Psoas muscle (tissue), 8 donors: ENCODE results near the gene CHKA. TPM values are rescaled to one million over a fixed set of nuclear protein-coding genes. Genes with fewer than 3 reads are reported as not detected.

Source experiments
- ATAC-seq, 4 donors: fragments of 200-7000 bp; cut with Tn5 transposase; one replicate each; pipeline ENCODE4 v1.9.1; 2020; ENCODE audit warnings: moderate library complexity in 3 of 4, mild to moderate bottlenecking in 2 of 4
- DNase-seq, 2 donors: peaks; one replicate each; pipeline ENCODE4 v3.0.0-alpha.2; 2020
- H3K27ac ChIP-seq: fragments of 200-600 bp; one replicate; pipeline ENCODE4 v1.8.0; 2022
- H3K27me3 ChIP-seq, 3 donors: fragments of 200-600 bp in 1 of 3; one replicate each; pipeline versions ENCODE4 v1.6.1 to v1.8.0; 2013 to 2022; ENCODE audit warnings: low read length in 2 of 3, mild to moderate bottlenecking in 2 of 3, moderate library complexity in 1 of 3; ENCODE audit not compliant: insufficient read depth in 3 of 3
- H3K36me3 ChIP-seq, 2 donors: fragments of 200-600 bp in 1 of 2; one replicate each; pipeline versions ENCODE4 v1.6.1 to v1.8.0; 2013 to 2022; ENCODE audit warnings: low read depth in 1 of 2, mild to moderate bottlenecking in 1 of 2, moderate library complexity in 1 of 2; ENCODE audit not compliant: insufficient read depth in 1 of 2
- H3K4me1 ChIP-seq: fragments of 200-600 bp; one replicate; pipeline ENCODE4 v1.8.0; 2022
- H3K4me3 ChIP-seq: fragments of 200-600 bp; one replicate; pipeline ENCODE4 v1.8.0; 2022; ENCODE audit warnings: mild to moderate bottlenecking
- H3K9me3 ChIP-seq: fragments of 200-600 bp; one replicate; pipeline ENCODE4 v1.8.0; 2022
- WGBS, 3 donors: extraction: QIAGEN DNeasy Blood & Tissue Kit; methylation state at CpG; one replicate each; pipeline versions ENCODE4 v1.1.6 to v1.1.7; 2013; 5-methylcytosine and 5-hydroxymethylcytosine counted together
- intact Hi-C, 2 donors: fragments of 100-400 bp; cut with DNase I; formaldehyde crosslinking; loops; one replicate each; pipeline versions ENCODE4 v1.11.0 to v1.14.2; 2022
- polyA plus RNA-seq, 3 donors: library from polyadenylated mRNA; stranded (reverse); fragments of 200-250 nt; gene quantifications; one replicate each; pipeline ENCODE4 v1.2.3, GENCODE V29; 2013
- total RNA-seq, 4 donors: library from RNA; stranded (reverse); fragmentation: NEBNext Ultra II Directional in 2 of 4; extraction: Animal tissue kit (Norgen Biotek cat#: 25700) in 2 of 4; gene quantifications; one replicate each; pipeline versions ENCODE4 v1.2.1 to v1.2.4, GENCODE V29; 2021 to 2023
- TF ChIP-seq, protein P1 (sequence below): fragments of 200-600 bp; IDR thresholded peaks from one replicate; pipeline ENCODE4 v1.8.0; 2022; ENCODE audit warnings: antibody characterized with exemption
- donor health status: healthy with polysubstance abuse.
- donor health status: DM: no; HTN: no; CAD: no; lungs with moderate emphysema.
- donor health status: Bipolar disorder and iron deficiency.
- donor health status: healthy.
- donor health status: DM: yes; HTN: yes; CAD: no.
- donor health status: DM: no; HTN: no; CAD: no.
- donor health status: DM: no; HTN: no; CAD: no.
- donor health status: DM: yes; HTN: yes; CAD: no.

Gene CHKA
- total and polyA plus RNA-seq, 7 donors = 3.6 to 11.2 (median 6.2) TPM

DNA sequence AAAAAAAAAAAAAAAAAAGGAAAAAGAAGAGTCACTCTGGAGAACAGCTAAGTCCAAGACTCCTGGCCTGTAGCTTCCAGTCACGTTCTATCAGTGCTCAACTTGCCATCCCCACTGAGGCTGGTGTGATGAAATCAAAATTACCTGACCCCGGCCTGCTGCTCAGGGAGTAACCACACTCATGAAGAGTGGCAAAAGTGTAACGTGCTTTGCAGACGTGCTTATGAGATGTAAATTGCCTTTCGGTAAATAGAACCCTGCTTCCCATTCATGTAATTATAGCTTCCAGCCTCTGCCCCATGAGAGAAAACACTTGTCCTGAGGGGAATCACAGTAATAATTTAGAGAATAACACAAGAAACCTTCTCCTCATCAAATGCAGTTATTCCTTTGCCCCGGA lies 28.2 kb upstream of the CHKA start:
- TF ChIP-seq, protein P1, sequence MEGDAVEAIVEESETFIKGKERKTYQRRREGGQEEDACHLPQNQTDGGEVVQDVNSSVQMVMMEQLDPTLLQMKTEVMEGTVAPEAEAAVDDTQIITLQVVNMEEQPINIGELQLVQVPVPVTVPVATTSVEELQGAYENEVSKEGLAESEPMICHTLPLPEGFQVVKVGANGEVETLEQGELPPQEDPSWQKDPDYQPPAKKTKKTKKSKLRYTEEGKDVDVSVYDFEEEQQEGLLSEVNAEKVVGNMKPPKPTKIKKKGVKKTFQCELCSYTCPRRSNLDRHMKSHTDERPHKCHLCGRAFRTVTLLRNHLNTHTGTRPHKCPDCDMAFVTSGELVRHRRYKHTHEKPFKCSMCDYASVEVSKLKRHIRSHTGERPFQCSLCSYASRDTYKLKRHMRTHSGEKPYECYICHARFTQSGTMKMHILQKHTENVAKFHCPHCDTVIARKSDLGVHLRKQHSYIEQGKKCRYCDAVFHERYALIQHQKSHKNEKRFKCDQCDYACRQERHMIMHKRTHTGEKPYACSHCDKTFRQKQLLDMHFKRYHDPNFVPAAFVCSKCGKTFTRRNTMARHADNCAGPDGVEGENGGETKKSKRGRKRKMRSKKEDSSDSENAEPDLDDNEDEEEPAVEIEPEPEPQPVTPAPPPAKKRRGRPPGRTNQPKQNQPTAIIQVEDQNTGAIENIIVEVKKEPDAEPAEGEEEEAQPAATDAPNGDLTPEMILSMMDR = no peak
- DNase-seq (no peak), ATAC-seq (peak in 1 of 4 donors; percentile 23)
- Histone ChIP-seq H3K4me1 (peaks cover 14% of the 10 kb centered on the region), H3K27ac (no peak overlapping the region), H3K9me3 (no peaks in the 10 kb centered on the region), H3K27me3 (no peaks in the 10 kb centered on the region), H3K4me3 (no peak overlapping the region), H3K36me3 (no peaks in the 10 kb centered on the region)
- WGBS, 3 donors = 87 to 88% (median 87%) methylated on average over 6 of the region's 6 CpGs
- intact Hi-C loops = no loop called here

DNA sequence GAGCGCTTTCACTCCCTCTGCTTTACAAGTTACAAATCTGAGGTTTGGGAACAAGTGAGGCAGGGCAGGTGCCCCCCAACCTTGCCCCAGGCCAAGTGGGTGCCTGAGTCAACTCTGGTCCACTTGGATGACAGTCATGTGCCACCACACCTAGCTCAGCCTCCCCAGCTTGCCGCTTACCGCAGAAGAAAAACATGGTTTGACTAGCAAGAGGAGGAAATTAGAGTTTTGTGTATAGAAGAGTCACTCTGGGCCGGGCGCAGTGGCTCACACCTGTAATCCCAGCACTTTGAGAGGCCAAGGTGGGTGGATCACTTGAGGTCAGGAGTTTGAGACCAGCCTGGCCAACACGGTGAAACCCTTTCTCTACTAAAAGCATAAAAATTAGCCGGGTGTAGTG lies 27.7 kb upstream of the CHKA start:
- H3K4me1 ChIP-seq = peaks cover 14% of the 10 kb centered on the region
- H3K4me3 ChIP-seq = no peak overlapping the region
- TF ChIP-seq, protein P1 = no peak
- no peaks in the 10 kb centered on the region for H3K9me3 ChIP-seq
- 93 to 96% (median 94%) methylated on average over 7 of the region's 7 CpGs for WGBS, 3 donors
- H3K36me3 ChIP-seq = no peaks in the 10 kb centered on the region
- intact Hi-C loops = no loop called here
- DNase-seq = no peak
- no peaks in the 10 kb centered on the region for H3K27me3 ChIP-seq
- ATAC-seq = no peak
- no peak overlapping the region for H3K27ac ChIP-seq

DNA sequence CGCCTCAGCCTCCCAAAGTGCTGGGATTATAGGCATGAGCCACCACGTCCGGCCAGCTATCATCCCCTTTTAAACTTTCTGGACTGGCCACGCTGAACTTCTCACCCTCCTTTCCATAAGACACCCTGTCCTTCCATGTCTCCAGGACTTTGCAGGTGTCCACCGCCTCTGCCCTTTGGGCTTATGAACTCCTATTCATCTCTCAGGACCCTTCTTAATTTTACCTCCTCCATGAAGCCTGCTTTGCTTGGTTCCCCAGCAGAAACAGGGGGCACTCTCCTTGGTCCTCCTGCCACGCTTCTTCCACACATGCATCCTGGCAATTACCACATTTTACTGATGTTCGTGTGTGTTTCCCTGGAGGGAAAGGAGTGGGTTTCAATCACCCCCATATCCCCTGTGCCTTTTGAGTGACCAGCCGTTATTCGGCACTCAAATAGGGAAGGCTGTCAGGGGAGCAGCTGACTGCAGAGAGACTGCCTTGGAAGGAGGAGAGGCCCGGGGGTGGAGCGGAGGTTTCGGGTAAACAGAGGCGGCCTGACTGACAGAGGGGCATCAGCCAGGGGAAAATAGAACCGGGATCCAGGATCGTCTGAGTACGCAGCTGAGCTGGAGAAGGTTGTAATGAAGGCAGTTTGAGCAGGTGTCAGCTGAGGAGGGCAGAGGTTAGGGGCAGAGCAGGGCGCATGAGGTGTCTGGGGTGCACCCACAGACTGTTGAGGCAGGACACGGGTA lies 27.1 kb upstream of the CHKA start:
- DNase-seq (no peak), ATAC-seq (no peak)
- Histone ChIP-seq H3K27me3 (no peaks in the 10 kb centered on the region), H3K27ac (no peak overlapping the region), H3K4me3 (no peak overlapping the region), H3K4me1 (peaks cover 14% of the 10 kb centered on the region), H3K36me3 (no peaks in the 10 kb centered on the region), H3K9me3 (no peaks in the 10 kb centered on the region)
- intact Hi-C loops = no loop called here
- 84 to 87% (median 86%) methylated on average over 18 of the region's 18 CpGs for WGBS, 3 donors
- TF ChIP-seq, protein P1 = no peak

DNA sequence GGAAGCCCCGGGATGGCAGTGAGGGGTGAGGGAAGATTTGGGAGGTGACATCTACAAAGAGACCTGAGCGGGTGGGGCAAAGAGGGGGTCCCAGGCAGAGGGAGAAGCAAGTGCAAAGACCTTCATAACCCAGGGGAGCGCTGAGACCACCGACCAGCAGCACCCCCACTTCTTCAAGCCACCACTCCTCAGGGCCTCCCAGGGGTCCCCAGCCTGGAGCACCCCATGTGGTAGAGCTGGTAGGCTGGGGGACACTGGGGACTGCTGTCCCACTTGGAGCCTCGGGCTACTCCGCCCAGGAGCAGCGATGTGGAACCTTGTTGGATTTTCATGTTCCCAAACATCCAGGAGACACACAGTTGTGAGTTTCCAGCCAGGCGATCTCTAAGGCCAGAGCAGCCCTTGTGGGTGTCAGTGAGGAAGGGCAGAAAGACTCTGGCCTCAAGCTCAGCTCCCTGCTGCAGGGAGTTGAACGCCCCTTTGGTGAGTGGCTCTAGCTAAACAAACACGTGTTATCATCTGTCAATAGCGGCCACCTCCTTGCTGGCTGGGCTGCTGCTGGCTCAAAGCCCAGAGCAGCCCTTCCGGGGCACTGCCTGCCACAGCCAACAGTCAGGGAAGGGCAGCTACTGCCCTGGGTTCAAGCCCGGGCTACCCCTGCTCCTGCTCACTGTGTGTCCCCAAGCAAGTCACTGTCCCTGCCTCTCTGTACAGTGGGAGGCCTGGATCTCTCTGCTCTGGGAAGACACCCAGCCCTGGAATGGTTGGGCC lies 25.7 kb upstream of the CHKA start:
- H3K4me1 ChIP-seq = peaks cover 14% of the 10 kb centered on the region
- H3K27ac ChIP-seq = no peak overlapping the region
- TF ChIP-seq, protein P1 = no peak
- H3K4me3 ChIP-seq = no peak overlapping the region
- ATAC-seq = peak; percentile 26 to 36 (median 34)
- H3K9me3 ChIP-seq = no peaks in the 10 kb centered on the region
- no peaks in the 10 kb centered on the region for H3K27me3 ChIP-seq
- H3K36me3 ChIP-seq = no peaks in the 10 kb centered on the region
- DNase-seq = no peak
- intact Hi-C loops = no loop called here
- WGBS, 3 donors = 42 to 45% (median 42%) methylated on average over 13 of the region's 13 CpGs
